Fibroblast of mammary gland (primary cell): ENCODE data around the gene VWDE.

ENCODE experiments used
- DNase-seq: peaks from one replicate; pipeline ENCODE4 v3.0.0-alpha.2; 2010; ENCODE audit warnings: low read depth
- H3K4me3 ChIP-seq: 2 replicates; pipeline ENCODE4 v1.5.1; 2011; ENCODE audit warnings: low read depth, mild to moderate bottlenecking, low read length, moderate library complexity; ENCODE audit not compliant: control insufficient read depth
- CTCF ChIP-seq: conservative IDR thresholded peaks from 2 replicates; pipeline ENCODE4 v1.5.1; 2011; ENCODE audit warnings: low read depth, low read length, inconsistent platforms; ENCODE audit not compliant: control insufficient read depth, insufficient read depth

The VWDE gene

GRCh38 chr7:12369756-12370155 is 33.9 kb downstream of the VWDE start:
- no peak for TF ChIP-seq CTCF
- DNase-seq, result peak; percentile 1
- no peak overlapping the region for H3K4me3 ChIP-seq

GRCh38 chr7:12369072-12369471 is 34.6 kb downstream of the VWDE start:
- no peak for DNase-seq
- H3K4me3 ChIP-seq, result no peak overlapping the region
- TF ChIP-seq CTCF, result no peak

GRCh38 chr7:12360948-12361347 is 42.7 kb downstream of the VWDE start:
- no peak for TF ChIP-seq CTCF
- no peak overlapping the region for H3K4me3 ChIP-seq
- DNase-seq, result peak; percentile 1

- peak; percentile 15 for DNase-seq
- H3K4me3 ChIP-seq, result no peak overlapping the region
- no peak for TF ChIP-seq CTCF
Measured at GRCh38 chr7:12358694-12359093, 45.0 kb downstream of the VWDE start.

GRCh38 chr7:12357508-12357907 is 46.2 kb downstream of the VWDE start:
- TF ChIP-seq CTCF, result no peak

GRCh38 chr7:12351843-12352242 is 51.8 kb downstream of the VWDE start:
- TF ChIP-seq CTCF, result no peak
- DNase-seq, result no peak
- H3K4me3 ChIP-seq, result no peak overlapping the region

More at GRCh38 chr7:12357508-12357907, 46.2 kb downstream of the VWDE start:
- H3K4me3 ChIP-seq, result no peak overlapping the region
- DNase-seq, result no peak

- TF ChIP-seq CTCF, result no peak
- no peak for DNase-seq
- no peak overlapping the region for H3K4me3 ChIP-seq
Measured at GRCh38 chr7:12350971-12351370, 52.7 kb downstream of the VWDE start.
